Thyroid gland (tissue), 4 donors: ENCODE measurements around the gene LNX1. TPM values are rescaled to one million over a fixed set of nuclear protein-coding genes. Genes with fewer than 3 reads are reported as not detected.

Experiments used
- DNase-seq, 2 donors: peaks; one replicate each; pipeline ENCODE4 v3.0.0-alpha.2; 2019
- H3K27ac ChIP-seq, 3 donors: fragments of 200-600 bp; sonication (generic); 1 replicate in 2 of 3; 2 replicates in 1 of 3; pipeline ENCODE4 v1.5.1; 2016 to 2019; ENCODE audit warnings: mild to moderate bottlenecking in 1 of 3, moderate library complexity in 1 of 3
- H3K27me3 ChIP-seq: fragments of 200-600 bp; sonication (generic); one replicate; pipeline ENCODE4 v1.5.1; 2019
- H3K36me3 ChIP-seq, 2 donors: fragments of 200-600 bp; sonication (generic); one replicate each; pipeline ENCODE4 v1.5.1; 2016 to 2019
- H3K4me1 ChIP-seq, 2 donors: fragments of 200-600 bp; sonication (generic); one replicate each; pipeline ENCODE4 v1.5.1; 2017 to 2019
- H3K4me3 ChIP-seq, 3 donors: fragments of 200-600 bp; sonication (generic); replicated peaks in 1 of 3; 1 replicate in 2 of 3; 2 replicates in 1 of 3; pipeline ENCODE4 v1.5.1; 2016; ENCODE audit warnings: mild to moderate bottlenecking in 1 of 3
- H3K9me3 ChIP-seq: fragments of 200-600 bp; sonication (generic); one replicate; pipeline ENCODE4 v1.5.1; 2017
- POLR2A ChIP-seq, 2 donors: fragments of 450-650 bp; IDR thresholded peaks; one replicate each; pipeline ENCODE4 v1.6.1; 2017; ENCODE audit warnings: antibody characterized with exemption in 2 of 2, mild to moderate bottlenecking in 2 of 2, moderate library complexity in 1 of 2
- WGBS, 2 donors: methylation state at CpG; one replicate each; pipeline ENCODE4 v1.1.5; 2017; 5-methylcytosine and 5-hydroxymethylcytosine counted together
- intact Hi-C: fragments of 100-400 bp; cut with DNase I; formaldehyde crosslinking; loops from one replicate; pipeline ENCODE4 v1.15.1; 2023
- total RNA-seq, 4 donors: library from RNA; depleted of rRNA; stranded (reverse); fragments of >200 nt; gene quantifications; one replicate each; pipeline ENCODE4 v1.2.3, GENCODE V29; 2016
- TF ChIP-seq, protein P1 (sequence below), 6 experiments: fragments of 200-600 bp in 3 of 6; fragments of 450-650 bp in 3 of 6; sonication (generic) in 3 of 6; IDR thresholded peaks; one replicate each; pipeline ENCODE4 v1.5.1; 2016 to 2019; ENCODE audit warnings: antibody characterized with exemption in 6 of 6, mild to moderate bottlenecking in 2 of 6, inconsistent platforms in 1 of 6, moderate library complexity in 1 of 6

LNX1 gene
- total RNA-seq, 4 donors from 2014 or later, result 34.3 to 63.8 (median 43.3) TPM

DNA sequence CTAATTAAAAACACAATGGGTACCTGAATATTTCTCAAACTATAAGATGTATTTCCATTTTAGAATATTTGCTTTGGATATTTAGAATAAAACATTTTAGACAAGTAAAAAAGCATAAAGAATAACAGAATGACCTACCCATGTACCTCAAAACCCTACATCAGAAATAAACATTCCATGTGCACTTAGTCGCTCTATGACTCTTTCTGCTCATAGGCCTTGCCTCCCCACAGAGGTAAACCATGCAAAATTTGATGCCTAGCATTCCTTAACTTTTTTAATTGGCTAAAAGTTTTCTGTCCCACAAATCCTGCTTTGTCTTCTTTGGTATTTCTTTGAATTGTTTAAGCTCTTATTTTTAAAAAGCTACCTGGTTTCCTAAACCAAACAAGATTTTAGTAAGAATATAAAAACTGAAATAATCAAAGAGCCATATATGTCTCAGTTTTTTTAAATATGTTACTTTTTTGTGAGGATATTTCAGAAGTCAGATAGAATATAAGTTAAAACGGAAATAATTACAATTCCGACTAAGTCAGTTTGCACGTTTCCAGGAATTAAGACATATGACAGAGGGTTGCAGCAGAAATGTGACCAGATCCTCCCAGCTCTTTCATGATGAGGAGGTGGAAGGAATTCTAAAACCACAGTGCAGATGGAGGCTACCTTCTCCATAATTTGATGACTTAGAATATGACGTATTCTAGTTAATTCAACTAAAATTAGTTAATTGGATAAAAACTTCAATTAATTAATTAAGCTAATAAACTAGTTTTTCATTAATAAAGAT is 111.4 kb downstream of the LNX1 start:
- no peak for DNase-seq
- 94 to 97% methylated on average over 5 of the region's 5 CpGs for WGBS, 2 donors
- no peaks in the 10 kb centered on the region for H3K4me1 ChIP-seq
- no peak overlapping the region for H3K4me3 ChIP-seq
- TF ChIP-seq POLR2A (IDR thresholded peaks at IDR 0.05), result no peak
- TF ChIP-seq, protein P1, sequence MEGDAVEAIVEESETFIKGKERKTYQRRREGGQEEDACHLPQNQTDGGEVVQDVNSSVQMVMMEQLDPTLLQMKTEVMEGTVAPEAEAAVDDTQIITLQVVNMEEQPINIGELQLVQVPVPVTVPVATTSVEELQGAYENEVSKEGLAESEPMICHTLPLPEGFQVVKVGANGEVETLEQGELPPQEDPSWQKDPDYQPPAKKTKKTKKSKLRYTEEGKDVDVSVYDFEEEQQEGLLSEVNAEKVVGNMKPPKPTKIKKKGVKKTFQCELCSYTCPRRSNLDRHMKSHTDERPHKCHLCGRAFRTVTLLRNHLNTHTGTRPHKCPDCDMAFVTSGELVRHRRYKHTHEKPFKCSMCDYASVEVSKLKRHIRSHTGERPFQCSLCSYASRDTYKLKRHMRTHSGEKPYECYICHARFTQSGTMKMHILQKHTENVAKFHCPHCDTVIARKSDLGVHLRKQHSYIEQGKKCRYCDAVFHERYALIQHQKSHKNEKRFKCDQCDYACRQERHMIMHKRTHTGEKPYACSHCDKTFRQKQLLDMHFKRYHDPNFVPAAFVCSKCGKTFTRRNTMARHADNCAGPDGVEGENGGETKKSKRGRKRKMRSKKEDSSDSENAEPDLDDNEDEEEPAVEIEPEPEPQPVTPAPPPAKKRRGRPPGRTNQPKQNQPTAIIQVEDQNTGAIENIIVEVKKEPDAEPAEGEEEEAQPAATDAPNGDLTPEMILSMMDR (IDR thresholded peaks at IDR 0.05), result no peak
- H3K27ac ChIP-seq, result no peak overlapping the region
- H3K27me3 ChIP-seq, result no peaks in the 10 kb centered on the region
- H3K9me3 ChIP-seq, result peaks cover 3% of the 10 kb centered on the region
- intact Hi-C loops, result no loop called here
- H3K36me3 ChIP-seq, result peaks cover 12 to 18% of the 10 kb centered on the region in 2 donors

DNA sequence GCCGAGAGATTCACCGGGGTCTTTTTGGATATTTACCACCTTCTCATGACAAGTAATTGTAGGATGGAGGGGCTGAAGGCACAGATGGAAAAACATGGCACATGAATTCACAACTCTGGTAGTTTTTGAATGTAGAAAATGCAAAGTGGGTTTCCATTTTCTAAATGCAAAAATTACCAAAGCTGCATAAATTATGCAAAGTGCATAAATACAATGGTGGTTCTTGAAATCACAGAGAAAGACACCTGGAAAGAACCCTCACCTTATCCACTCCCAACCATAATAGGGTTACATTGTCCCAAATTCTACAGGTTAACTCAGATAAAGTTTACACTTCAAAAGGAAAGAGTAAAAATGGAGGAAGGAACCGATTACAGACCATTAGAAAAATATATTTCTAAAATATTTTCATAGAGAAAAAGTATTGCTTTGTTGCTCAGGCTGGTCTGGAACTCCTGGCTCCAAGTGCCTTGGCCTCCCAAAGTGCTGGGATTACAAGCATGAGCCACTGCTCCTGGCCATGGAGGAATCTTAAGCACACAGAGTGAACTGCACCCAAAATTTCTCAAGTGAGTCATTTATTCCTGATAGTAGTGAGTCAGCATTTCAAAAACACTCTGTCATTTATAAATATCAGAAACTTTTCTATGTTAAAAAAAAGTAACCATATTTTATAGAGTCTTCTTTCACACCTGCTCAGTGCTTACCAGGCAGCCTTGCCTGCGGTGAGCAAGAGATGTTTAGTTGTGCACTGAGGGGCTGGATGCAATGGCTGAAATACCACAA is 112.4 kb downstream of the LNX1 start:
- WGBS, 2 donors, result 96 to 97% methylated on average over 4 of the region's 4 CpGs
- H3K27me3 ChIP-seq, result no peaks in the 10 kb centered on the region

DNA sequence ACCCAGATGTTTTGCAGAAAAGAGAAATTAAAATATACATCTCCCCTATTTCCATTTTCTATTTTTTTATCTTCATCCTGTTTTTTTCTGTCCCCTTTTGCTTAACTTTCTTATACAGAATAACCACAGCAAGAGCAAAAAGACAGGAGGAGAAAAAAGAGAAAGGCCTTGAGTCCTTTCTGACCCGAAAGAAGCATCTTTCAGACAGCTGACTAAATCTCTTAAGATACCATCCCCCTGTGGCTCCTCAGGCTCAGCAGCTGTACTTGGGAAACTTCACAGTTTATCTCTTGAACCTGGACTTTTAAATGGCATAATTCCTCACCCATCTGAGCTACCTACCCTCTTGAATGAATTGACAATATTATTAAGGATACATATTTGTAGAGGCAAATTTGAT is 113.7 kb downstream of the LNX1 start:
- Histone ChIP-seq H3K4me1 (no peaks in the 10 kb centered on the region), H3K9me3 (peaks cover 3% of the 10 kb centered on the region), H3K4me3 (no peak overlapping the region), H3K27ac (no peak overlapping the region), H3K36me3 (peaks cover 12 to 23% of the 10 kb centered on the region in 2 donors), H3K27me3 (no peaks in the 10 kb centered on the region)
- no peak for TF ChIP-seq POLR2A (IDR thresholded peaks at IDR 0.05)
- TF ChIP-seq, protein P1 (IDR thresholded peaks at IDR 0.05), result no peak
- 91 to 98% methylated on average over 1 of the region's 1 CpG for WGBS, 2 donors
- DNase-seq, result no peak
- intact Hi-C loops, result no loop called here

More for the DNA sequence above, 112.4 kb downstream of the LNX1 start:
- no peak for TF ChIP-seq POLR2A (IDR thresholded peaks at IDR 0.05)
- TF ChIP-seq, protein P1 (IDR thresholded peaks at IDR 0.05), result no peak
- Histone ChIP-seq H3K4me3 (no peak overlapping the region), H3K36me3 (peaks cover 12 to 22% of the 10 kb centered on the region in 2 donors), H3K9me3 (peaks cover 3% of the 10 kb centered on the region), H3K27ac (no peak overlapping the region), H3K4me1 (no peaks in the 10 kb centered on the region)
- intact Hi-C loops, result no loop called here
- no peak for DNase-seq

DNA sequence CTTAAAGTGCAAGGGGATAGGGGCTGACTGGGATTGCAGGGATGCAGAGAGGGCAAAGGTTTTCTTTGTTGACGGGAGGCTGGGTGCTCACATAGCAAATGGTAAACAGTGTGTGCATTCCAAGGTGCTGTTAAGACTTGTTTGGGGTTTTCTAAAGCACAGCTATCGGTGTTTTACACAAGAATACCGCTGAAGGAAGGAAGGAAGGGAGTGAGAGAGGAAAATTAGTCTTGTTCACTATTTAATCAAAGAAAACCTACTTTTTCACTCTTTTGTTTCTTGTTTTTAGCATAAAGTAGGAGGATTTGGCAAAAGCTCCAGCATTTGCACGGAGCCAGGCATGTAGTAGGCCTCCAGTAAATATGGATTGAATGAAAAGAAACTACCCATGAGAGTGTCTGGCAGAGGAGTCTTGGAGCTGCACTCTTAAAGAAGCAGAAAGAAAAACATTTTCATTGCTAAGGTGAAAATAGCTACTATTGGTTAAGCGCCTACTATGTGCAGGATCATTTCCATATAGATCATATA is 114.2 kb downstream of the LNX1 start:
- intact Hi-C loops, result no loop called here
- H3K27ac ChIP-seq, result no peak overlapping the region
- no peaks in the 10 kb centered on the region for H3K4me1 ChIP-seq
- peaks cover 3% of the 10 kb centered on the region for H3K9me3 ChIP-seq
- TF ChIP-seq, protein P1 (IDR thresholded peaks at IDR 0.05), result no peak
- no peak for TF ChIP-seq POLR2A (IDR thresholded peaks at IDR 0.05)
- 84 to 85% methylated on average over 5 of the region's 5 CpGs for WGBS, 2 donors
- no peaks in the 10 kb centered on the region for H3K27me3 ChIP-seq
- no peak overlapping the region for H3K4me3 ChIP-seq
- peaks cover 12 to 23% of the 10 kb centered on the region in 2 donors for H3K36me3 ChIP-seq
- no peak for DNase-seq
